HG02885 (cell line): ENCODE data around the gene LZTS2.

Experiments used
- ATAC-seq: cut with Tn5 transposase; IDR thresholded peaks from one replicate; pipeline ENCODE4 v1.9.1; 2021; ENCODE audit warnings: mild to moderate bottlenecking; ENCODE audit not compliant: unreplicated experiment, poor library complexity

Gene LZTS2

DNA sequence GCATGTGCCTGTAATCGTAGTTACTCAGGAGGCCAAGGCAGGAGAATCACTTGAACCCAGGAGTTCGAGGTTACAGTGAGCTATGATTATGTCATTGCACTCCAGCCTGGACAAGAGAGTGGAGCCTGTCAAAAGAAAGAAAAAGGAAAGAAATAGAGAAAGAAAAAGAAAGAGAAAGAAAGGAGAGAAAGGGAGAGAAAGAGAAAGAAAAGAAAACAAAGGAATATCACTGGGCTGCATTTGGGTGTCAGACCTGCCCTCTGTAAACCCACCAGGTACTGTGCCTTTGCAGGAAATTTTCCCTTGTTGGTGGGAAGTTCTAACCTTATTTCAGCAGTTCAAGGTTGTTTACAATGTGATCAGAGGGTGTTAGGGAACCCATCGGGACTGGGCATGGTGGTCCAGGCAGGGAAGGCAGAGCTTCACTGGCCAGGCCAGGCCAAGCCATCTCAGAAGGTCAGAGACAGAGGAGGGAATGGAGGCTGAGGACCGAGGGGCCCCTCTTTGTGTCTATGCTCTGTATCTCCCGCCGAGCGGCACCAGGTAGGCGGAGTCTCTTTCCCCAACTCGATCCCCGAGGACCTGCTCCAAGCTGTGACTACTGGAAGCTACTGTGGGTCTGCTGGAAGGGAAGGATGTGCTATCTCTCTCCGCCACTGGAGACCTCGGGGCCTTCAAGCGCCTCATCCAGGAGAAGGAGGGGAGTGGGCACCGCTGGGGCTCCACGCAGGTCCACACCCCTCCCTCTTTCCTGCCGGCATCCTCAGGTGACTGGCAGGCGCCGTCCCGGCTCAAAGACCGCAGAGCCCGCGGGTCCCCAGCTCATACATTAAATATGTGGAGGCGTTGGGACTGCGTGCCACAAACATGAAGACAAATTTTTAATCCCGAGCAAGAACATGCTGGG, 47.0 kb downstream of the LZTS2 start:
- no peak for ATAC-seq

DNA sequence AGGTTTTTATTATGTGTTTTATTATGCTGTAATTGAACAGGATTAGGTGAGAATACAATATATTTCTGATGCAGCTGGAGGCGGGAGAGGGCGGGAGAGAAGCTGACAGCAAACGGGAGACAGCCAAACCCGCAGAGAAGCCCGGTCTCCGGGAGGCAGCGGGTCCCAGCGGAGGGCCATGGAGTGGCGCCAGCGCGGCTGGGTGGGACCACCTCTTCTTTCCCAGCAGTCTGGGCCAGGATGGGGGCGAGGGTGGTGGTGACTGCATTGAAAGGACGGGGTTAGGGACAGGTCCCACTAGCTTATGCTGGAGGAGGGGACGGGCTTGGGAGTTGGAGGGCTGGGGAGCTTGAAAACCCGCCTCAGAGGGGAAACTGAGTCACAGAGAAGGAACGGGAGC, 47.7 kb downstream of the LZTS2 start:
- no peak for ATAC-seq

DNA sequence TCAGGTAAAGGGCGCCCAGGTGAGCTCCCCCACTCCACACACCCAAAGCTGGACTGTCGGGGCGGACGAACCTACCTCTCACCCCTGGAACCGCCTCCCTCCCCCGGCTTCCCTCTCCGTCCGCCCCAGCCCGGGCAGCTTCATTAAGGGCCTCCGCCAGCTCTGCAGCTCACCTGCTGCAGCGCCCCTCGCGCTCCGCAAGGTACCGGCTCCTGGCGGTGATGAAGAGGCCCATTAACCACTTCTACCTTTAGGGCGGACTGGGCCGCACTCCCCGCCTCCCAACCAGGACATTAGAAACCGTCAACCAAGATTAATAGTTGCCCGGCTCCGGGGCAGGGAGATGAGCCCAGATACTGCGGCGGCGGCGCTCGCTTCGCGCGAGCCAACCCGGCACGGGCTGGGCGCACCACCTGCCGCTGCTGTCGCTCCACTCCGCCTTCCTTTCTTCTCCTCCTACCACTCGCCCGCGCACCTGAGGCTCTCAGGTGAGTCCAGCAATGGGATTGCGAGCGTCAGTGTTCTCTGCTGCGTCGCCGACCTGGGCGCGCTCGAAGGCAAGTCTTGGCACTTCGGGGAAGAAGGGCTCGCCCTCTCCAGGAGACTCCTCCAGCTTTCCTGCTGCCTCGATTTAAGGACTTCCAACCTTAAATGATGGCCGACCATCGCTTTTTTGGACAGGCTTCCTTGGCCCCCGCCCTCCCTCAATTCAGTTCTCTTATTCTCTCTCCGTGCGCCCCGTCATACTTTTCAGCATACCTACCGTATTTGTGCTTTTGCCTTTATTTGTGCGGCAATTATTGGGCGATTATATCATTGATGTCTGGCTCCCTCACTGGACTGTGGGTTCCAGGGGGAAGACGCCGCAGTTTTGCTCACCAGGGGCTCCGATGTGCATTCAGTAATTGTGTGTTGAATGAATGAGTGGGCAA, 48.6 kb downstream of the LZTS2 start:
- ATAC-seq: no peak

DNA sequence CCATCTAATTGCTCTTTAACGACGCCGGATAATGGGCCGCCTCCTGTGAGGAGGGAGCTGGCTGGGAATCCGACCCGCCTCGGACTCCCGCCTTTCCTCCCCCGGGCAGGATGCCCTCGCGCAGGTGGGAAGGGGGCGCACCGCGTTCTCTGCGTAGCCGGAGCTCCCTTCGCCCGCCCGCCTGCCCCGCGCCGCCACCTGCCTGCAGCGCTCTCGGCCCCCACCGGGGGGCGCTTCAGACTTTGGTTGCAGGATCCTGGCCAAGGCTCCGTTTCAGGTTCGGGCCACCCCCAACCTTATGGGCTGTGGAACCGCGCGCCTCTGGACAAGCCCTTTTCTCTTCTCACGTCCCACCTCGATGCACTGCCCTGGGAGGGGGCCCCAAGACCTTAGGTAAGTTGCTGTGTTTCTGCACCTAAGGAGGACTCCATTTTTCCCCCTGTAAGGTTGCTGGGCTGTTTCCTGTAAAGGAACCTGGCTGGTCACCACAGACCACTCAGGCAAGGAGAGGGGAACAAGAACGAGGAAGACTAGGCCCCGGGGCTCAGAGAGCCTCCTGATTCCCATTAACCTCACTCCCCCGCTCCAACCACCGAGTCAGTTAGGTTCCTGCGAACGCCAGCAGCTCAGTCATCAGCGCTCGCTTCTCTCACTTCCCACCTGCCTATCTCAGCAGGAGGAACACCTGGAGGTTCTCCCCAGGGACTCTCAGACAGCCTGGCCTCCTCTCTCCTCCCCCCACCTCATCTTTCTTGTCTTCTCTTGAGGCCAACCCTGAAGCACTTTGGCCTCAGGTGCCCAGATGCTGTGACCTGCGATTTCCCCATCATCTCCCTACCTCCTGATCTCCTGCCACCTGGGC, 50.8 kb downstream of the LZTS2 start:
- peak; percentile 71 for ATAC-seq

DNA sequence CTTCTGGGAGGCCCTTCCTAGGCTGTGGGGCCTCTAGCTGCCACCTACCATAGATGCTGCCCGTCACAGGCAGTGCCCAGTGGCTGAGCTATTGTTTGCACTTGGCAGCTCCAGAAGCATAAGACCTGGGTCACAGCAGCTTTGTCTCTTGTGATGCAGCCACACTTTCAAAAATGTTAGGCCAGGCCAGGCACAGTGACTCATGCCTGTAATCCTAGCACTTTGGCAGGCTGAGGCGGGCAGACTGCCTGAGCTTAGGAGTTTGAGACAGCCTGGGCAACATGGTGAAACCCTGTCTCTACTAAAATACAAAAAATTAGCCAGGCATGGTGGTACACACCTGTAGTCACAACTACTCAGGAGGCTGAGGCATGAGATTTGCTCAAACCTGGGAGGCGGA, 52.7 kb downstream of the LZTS2 start:
- no peak for ATAC-seq

- no peak for ATAC-seq
Observed at GRCh38 chr10:101053516-101053915, 53.9 kb downstream of the LZTS2 start.

GRCh38 chr10:101054351-101054750, 54.7 kb downstream of the LZTS2 start:
- no peak for ATAC-seq

DNA sequence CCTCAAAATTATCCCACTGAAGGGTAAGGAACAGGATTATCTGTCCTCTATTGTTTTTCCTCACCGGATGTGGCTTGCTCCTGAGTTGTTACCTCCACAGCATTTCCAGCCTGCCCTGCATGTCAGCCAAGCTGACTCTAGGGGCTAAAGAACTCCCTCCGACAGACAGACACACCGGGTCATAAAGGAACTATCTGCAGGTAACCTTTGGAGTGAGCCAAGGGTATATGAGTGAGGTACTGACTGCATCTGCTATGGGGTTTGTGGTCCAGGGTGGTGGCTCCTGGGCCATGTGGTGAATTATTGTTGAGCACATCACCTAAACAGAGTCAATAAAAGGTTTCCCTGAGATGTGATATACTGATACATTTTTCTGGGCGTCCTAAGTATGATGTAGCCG, 55.3 kb downstream of the LZTS2 start:
- no peak for ATAC-seq

DNA sequence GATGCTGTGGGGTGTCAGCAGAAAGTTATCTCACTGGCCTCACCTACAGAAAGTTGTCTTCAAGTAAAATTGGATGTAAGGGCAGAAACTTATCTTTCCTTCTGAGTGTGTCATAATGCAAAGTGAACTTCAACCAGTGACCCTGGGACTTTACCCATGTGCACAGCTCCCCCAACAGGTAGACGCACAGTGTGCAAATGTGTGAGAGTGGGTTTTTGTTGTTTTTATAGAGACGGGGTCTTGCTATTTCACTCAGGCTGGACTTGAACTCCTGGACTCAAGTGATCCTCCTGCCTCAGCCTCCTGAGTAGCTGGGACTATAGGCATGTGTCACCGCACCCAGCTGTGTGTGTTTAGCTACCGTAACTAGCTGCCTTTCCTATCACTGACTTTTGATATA, 55.8 kb downstream of the LZTS2 start:
- ATAC-seq: no peak

DNA sequence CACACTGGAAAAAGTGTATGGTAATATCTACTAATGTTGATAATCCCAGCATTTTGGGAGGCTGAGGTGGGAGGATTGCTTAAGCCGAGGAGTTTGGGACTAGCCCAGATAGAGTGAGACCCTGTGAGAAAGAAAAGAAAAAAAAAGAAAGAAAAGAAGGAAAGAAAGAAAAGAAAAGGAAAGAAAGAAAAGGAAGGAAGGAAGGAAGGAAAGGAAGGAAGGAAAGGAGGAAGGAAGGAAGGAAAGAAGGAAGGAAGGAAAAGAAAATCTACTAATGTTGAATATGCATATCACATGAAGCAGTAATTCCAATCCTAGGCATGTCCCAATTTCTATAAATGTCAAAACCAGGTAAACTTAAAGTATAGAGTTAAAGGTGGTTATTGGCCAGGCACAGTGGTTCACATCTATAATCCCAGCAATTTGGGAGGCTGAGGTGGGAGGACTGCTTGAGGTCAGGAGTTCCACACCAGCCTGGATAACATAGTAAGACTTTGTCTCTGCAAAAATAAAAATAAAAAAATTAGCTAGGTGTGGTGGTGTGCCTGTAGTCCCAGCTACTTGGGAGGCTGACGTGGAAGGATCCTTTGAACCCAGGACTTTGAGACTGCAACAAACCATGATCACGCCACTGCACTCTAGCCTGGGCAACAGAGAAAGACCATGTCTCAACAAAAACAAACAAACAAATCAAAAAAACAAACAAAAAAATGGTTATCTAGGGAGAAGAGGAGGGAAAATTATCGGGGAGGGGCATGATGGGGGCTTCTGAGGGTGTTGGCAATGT, 57.0 kb downstream of the LZTS2 start:
- no peak for ATAC-seq
